Measurements from ENCODE around the gene ADCK1. TPM values are rescaled to one million over a fixed set of nuclear protein-coding genes. Genes with fewer than 3 reads are reported as not detected.
A peak's percentile ranks its signal among the peaks of the same experiment; 100 is the strongest.

ADCK1 gene
- polyA plus RNA-seq (2013), result 3.3 and 3.4 TPM in 2 replicates

- peak; percentile 84 to 85 for DNase-seq
- Histone ChIP-seq H3K18ac (ENCODE audit: low read length) (peak within 1 kb of the TSS; percentile 81), H3K27ac (ENCODE audit: low read depth, low read length) (peak within 1 kb of the TSS; percentile 82), H3K4ac (ENCODE audit: low read depth, low read length) (peak within 1 kb of the TSS; percentile 34), H3K23ac (ENCODE audit: low read length) (no peak within 1 kb of the TSS), H3K9ac (ENCODE audit: low read length) (peak within 1 kb of the TSS; percentile 78), H2BK5ac (ENCODE audit: low read depth, low read length, poor library complexity) (peak within 1 kb of the TSS; percentile 86), H3K79me1 (ENCODE audit: low read length) (peaks cover 6% of the 10 kb centered on the region), H4K8ac (ENCODE audit: low read depth, low read length) (peak within 1 kb of the TSS; percentile 86), H4K91ac (ENCODE audit: low read depth, low read length) (peak within 1 kb of the TSS; percentile 91), H3K79me2 (ENCODE audit: control insufficient read depth, insufficient read depth, low read length, poor library complexity) (peaks cover 5% of the 10 kb centered on the region), H2AK5ac (ENCODE audit: low read length) (no peak within 1 kb of the TSS), H3K4me1 (ENCODE audit: control insufficient read depth in 1 of 2, insufficient read depth in 2 of 2, low read length in 2 of 2) (peaks cover 0 to 3% of the 10 kb centered on the region in 2 experiments), H3K27me3 (ENCODE audit: insufficient read depth, low read length) (no peaks in the 10 kb centered on the region), H3K14ac (ENCODE audit: low read length) (peak within 1 kb of the TSS; percentile 86), H2AFZ (ENCODE audit: insufficient read depth, low read length, poor library complexity) (peak within 1 kb of the TSS; percentile 97), H3K9me3 (ENCODE audit: insufficient read depth, low read depth, low read length) (no peaks in the 10 kb centered on the region), H3K4me2 (ENCODE audit: low read length) (peak within 1 kb of the TSS; percentile 90), H3K36me3 (ENCODE audit: control insufficient read depth in 1 of 2, insufficient read depth in 2 of 2, low read length in 2 of 2) (no peaks in the 10 kb centered on the region), H2BK120ac (ENCODE audit: insufficient read depth, low read length, poor library complexity) (peak within 1 kb of the TSS; percentile 86), H2BK12ac (ENCODE audit: low read length) (peak within 1 kb of the TSS; percentile 11), H4K12ac (ENCODE audit: low read depth, low read length) (peak within 1 kb of the TSS; percentile 81), H3K4me3 (ENCODE audit: low read depth, low read length) (peak within 1 kb of the TSS; percentile 89)
- no CpG with 5 or more reads among the region's 66 CpGs for WGBS (ENCODE audit: extremely low coverage, insufficient coverage, insufficient read length)
Measured at GRCh38 chr14:77799863-77800730, at the start of gene ADCK1. ADCK1 (plus strand) TSS chr14:77800109; CDS start chr14:77818979, 18,870 bp downstream.

GRCh38 chr14:77752266-77752665 lies 47.6 kb upstream of the ADCK1 start:
- Histone ChIP-seq H3K36me3 (ENCODE audit: control insufficient read depth in 1 of 2, insufficient read depth in 2 of 2, low read length in 2 of 2) (peaks cover 24 to 25% of the 10 kb centered on the region in 2 experiments), H3K27ac (ENCODE audit: low read depth, low read length) (no peak overlapping the region), H3K79me2 (ENCODE audit: control insufficient read depth, insufficient read depth, low read length, poor library complexity) (no peaks in the 10 kb centered on the region), H2AFZ (ENCODE audit: insufficient read depth, low read length, poor library complexity) (no peak overlapping the region), H3K14ac (ENCODE audit: low read length) (no peak overlapping the region), H2AK5ac (ENCODE audit: low read length) (no peak overlapping the region), H3K27me3 (ENCODE audit: insufficient read depth, low read length) (no peaks in the 10 kb centered on the region), H2BK5ac (ENCODE audit: low read depth, low read length, poor library complexity) (no peak overlapping the region), H3K9me3 (ENCODE audit: insufficient read depth, low read depth, low read length) (no peaks in the 10 kb centered on the region), H4K8ac (ENCODE audit: low read depth, low read length) (no peak overlapping the region), H2BK12ac (ENCODE audit: low read length) (no peak overlapping the region), H3K9ac (ENCODE audit: low read length) (no peak overlapping the region), H3K18ac (ENCODE audit: low read length) (no peak overlapping the region), H3K4me1 (ENCODE audit: control insufficient read depth in 1 of 2, insufficient read depth in 2 of 2, low read length in 2 of 2) (no peaks in the 10 kb centered on the region), H3K4me2 (ENCODE audit: low read length) (no peak overlapping the region), H4K91ac (ENCODE audit: low read depth, low read length) (no peak overlapping the region), H3K23ac (ENCODE audit: low read length) (no peak overlapping the region), H3K4me3 (ENCODE audit: low read depth, low read length) (no peak overlapping the region), H2BK120ac (ENCODE audit: insufficient read depth, low read length, poor library complexity) (no peak overlapping the region), H4K12ac (ENCODE audit: low read depth, low read length) (no peak overlapping the region), H3K79me1 (ENCODE audit: low read length) (no peaks in the 10 kb centered on the region), H3K4ac (ENCODE audit: low read depth, low read length) (no peak overlapping the region)
- no CpG with 5 or more reads among the region's 2 CpGs for whole genome bisulfite sequencing (ENCODE audit: extremely low coverage, insufficient coverage, insufficient read length)
- no peak for DNase-seq

- H2AFZ ChIP-seq (ENCODE audit: insufficient read depth, low read length, poor library complexity), result no peak overlapping the region
- no CpG with 5 or more reads among the region's 3 CpGs for WGBS (ENCODE audit: extremely low coverage, insufficient coverage, insufficient read length)
Measured at GRCh38 chr14:77752799-77753516, 47.0 kb upstream of the ADCK1 start.

GRCh38 chr14:77760381-77761204 lies 39.3 kb upstream of the ADCK1 start, which contains the start of gene SNW1:
SNW1 (minus strand) TSS chr14:77761156; CDS start chr14:77761127, 29 bp downstream.
- H3K79me2 ChIP-seq (ENCODE audit: control insufficient read depth, insufficient read depth, low read length, poor library complexity), result peaks cover 4% of the 10 kb centered on the region
- WGBS (ENCODE audit: extremely low coverage, insufficient coverage, insufficient read length), result no CpG with 5 or more reads among the region's 60 CpGs
- H3K27ac ChIP-seq (ENCODE audit: low read depth, low read length), result peak within 1 kb of the TSS; percentile 48
- H2AFZ ChIP-seq (ENCODE audit: insufficient read depth, low read length, poor library complexity), result peak within 1 kb of the TSS; percentile 62
- H3K36me3 ChIP-seq (ENCODE audit: control insufficient read depth in 1 of 2, insufficient read depth in 2 of 2, low read length in 2 of 2), result peaks cover 2 to 3% of the 10 kb centered on the region in 2 experiments
- DNase-seq, result peak; percentile 62 to 92
- peak within 1 kb of the TSS; percentile 25 for H3K4ac ChIP-seq (ENCODE audit: low read depth, low read length)
- H3K9ac ChIP-seq (ENCODE audit: low read length), result peak within 1 kb of the TSS; percentile 96
- H4K12ac ChIP-seq (ENCODE audit: low read depth, low read length), result peak within 1 kb of the TSS; percentile 80
- peak within 1 kb of the TSS; percentile 19 for H2BK5ac ChIP-seq (ENCODE audit: low read depth, low read length, poor library complexity)
- peak within 1 kb of the TSS; percentile 72 for H4K8ac ChIP-seq (ENCODE audit: low read depth, low read length)
- H2AK5ac ChIP-seq (ENCODE audit: low read length), result peak within 1 kb of the TSS; percentile 8
- H2BK12ac ChIP-seq (ENCODE audit: low read length), result no peak within 1 kb of the TSS
- no peaks in the 10 kb centered on the region for H3K4me1 ChIP-seq (ENCODE audit: control insufficient read depth in 1 of 2, insufficient read depth in 2 of 2, low read length in 2 of 2)
- H3K4me3 ChIP-seq (ENCODE audit: low read depth, low read length), result peak within 1 kb of the TSS; percentile 94
- H3K18ac ChIP-seq (ENCODE audit: low read length), result peak within 1 kb of the TSS; percentile 21
- no peaks in the 10 kb centered on the region for H3K27me3 ChIP-seq (ENCODE audit: insufficient read depth, low read length)
- peak within 1 kb of the TSS; percentile 68 for H4K91ac ChIP-seq (ENCODE audit: low read depth, low read length)
- peak within 1 kb of the TSS; percentile 30 for H3K14ac ChIP-seq (ENCODE audit: low read length)
- no peaks in the 10 kb centered on the region for H3K9me3 ChIP-seq (ENCODE audit: insufficient read depth, low read depth, low read length)
- peak within 1 kb of the TSS; percentile 96 for H3K4me2 ChIP-seq (ENCODE audit: low read length)
- H3K79me1 ChIP-seq (ENCODE audit: low read length), result peaks cover 4% of the 10 kb centered on the region
- H3K23ac ChIP-seq (ENCODE audit: low read length), result no peak within 1 kb of the TSS
- H2BK120ac ChIP-seq (ENCODE audit: insufficient read depth, low read length, poor library complexity), result peak within 1 kb of the TSS; percentile 27

More at GRCh38 chr14:77752799-77753516, 47.0 kb upstream of the ADCK1 start:
- H3K9ac ChIP-seq (ENCODE audit: low read length), result no peak overlapping the region
- peaks cover 18 to 19% of the 10 kb centered on the region in 2 experiments for H3K36me3 ChIP-seq (ENCODE audit: control insufficient read depth in 1 of 2, insufficient read depth in 2 of 2, low read length in 2 of 2)
- no peak overlapping the region for H3K4me3 ChIP-seq (ENCODE audit: low read depth, low read length)
- H3K4ac ChIP-seq (ENCODE audit: low read depth, low read length), result no peak overlapping the region
- no peak overlapping the region for H3K14ac ChIP-seq (ENCODE audit: low read length)
- no peak overlapping the region for H3K23ac ChIP-seq (ENCODE audit: low read length)
- H4K91ac ChIP-seq (ENCODE audit: low read depth, low read length), result no peak overlapping the region
- no peak overlapping the region for H2BK12ac ChIP-seq (ENCODE audit: low read length)
- H4K8ac ChIP-seq (ENCODE audit: low read depth, low read length), result no peak overlapping the region
- H3K4me1 ChIP-seq (ENCODE audit: control insufficient read depth in 1 of 2, insufficient read depth in 2 of 2, low read length in 2 of 2), result no peaks in the 10 kb centered on the region
- H3K9me3 ChIP-seq (ENCODE audit: insufficient read depth, low read depth, low read length), result no peaks in the 10 kb centered on the region
- no peak overlapping the region for H3K27ac ChIP-seq (ENCODE audit: low read depth, low read length)
- H3K79me2 ChIP-seq (ENCODE audit: control insufficient read depth, insufficient read depth, low read length, poor library complexity), result no peaks in the 10 kb centered on the region
- H4K12ac ChIP-seq (ENCODE audit: low read depth, low read length), result no peak overlapping the region
- H2BK5ac ChIP-seq (ENCODE audit: low read depth, low read length, poor library complexity), result no peak overlapping the region
- no peaks in the 10 kb centered on the region for H3K27me3 ChIP-seq (ENCODE audit: insufficient read depth, low read length)
- H3K4me2 ChIP-seq (ENCODE audit: low read length), result no peak overlapping the region
- no peak overlapping the region for H3K18ac ChIP-seq (ENCODE audit: low read length)
- no peak for DNase-seq
- H3K79me1 ChIP-seq (ENCODE audit: low read length), result no peaks in the 10 kb centered on the region
- no peak overlapping the region for H2BK120ac ChIP-seq (ENCODE audit: insufficient read depth, low read length, poor library complexity)
- H2AK5ac ChIP-seq (ENCODE audit: low read length), result no peak overlapping the region
